HepG2 (cell line): ENCODE data around the gene C16orf90. TPM values are rescaled to one million over a fixed set of nuclear protein-coding genes. Genes with fewer than 3 reads are reported as not detected.

ENCODE experiments used
- AGO2 ChIP-seq: fragments of 200-400 bp; formaldehyde crosslinking; optimal IDR thresholded peaks from 2 replicates; pipeline ENCODE3; 2017; ENCODE audit warnings: mild to moderate bottlenecking, low read depth, low read length, moderate library complexity
- ARHGAP35 ChIP-seq: sonication (generic); formaldehyde crosslinking; IDR thresholded peaks from 2 replicates; pipeline ENCODE4 v1.9.0; 2022; ENCODE audit warnings: mild to moderate bottlenecking, inconsistent platforms, moderate library complexity, missing genetic modification reagents, borderline replicate concordance
- ARID4A ChIP-seq: sonication (generic); formaldehyde crosslinking; IDR thresholded peaks from 2 replicates; pipeline ENCODE4 v1.5.0; 2020; ENCODE audit warnings: mild to moderate bottlenecking, missing genetic modification reagents, borderline replicate concordance
- BCL6 ChIP-seq: IDR thresholded peaks from 2 replicates; pipeline ENCODE4 v1.6.1; 2016; ENCODE audit warnings: missing genetic modification reagents, missing compliant biosample characterization
- HDAC1 ChIP-seq: sonication (generic); formaldehyde crosslinking; IDR thresholded peaks from 2 replicates; pipeline ENCODE4 v1.5.1; 2020; ENCODE audit warnings: mild to moderate bottlenecking, missing genetic modification reagents
- HDAC2 ChIP-seq: sonication (generic); formaldehyde crosslinking; IDR thresholded peaks from 2 replicates; pipeline ENCODE4 v1.4.0; 2020; ENCODE audit warnings: missing genetic modification reagents
- KDM2A ChIP-seq: sonication (generic); formaldehyde crosslinking; IDR thresholded peaks from 2 replicates; pipeline ENCODE4 v1.4.0; 2020; ENCODE audit warnings: low read depth, missing genetic modification reagents, borderline replicate concordance
- NKX3-1 ChIP-seq: sonication (generic); formaldehyde crosslinking; IDR thresholded peaks from 2 replicates; pipeline ENCODE4 v1.5.0; 2020; ENCODE audit warnings: missing genetic modification reagents
- SP4 ChIP-seq: sonication (generic); formaldehyde crosslinking; IDR thresholded peaks from 2 replicates; pipeline ENCODE4 v1.8.1; 2023; ENCODE audit warnings: mild to moderate bottlenecking, missing genetic modification reagents
- TEAD3 ChIP-seq: optimal IDR thresholded peaks from 2 replicates; pipeline ENCODE3; 2016; ENCODE audit warnings: borderline replicate concordance
- ZNF12 ChIP-seq: sonication (generic); formaldehyde crosslinking; IDR thresholded peaks from 2 replicates; pipeline ENCODE4 v1.5.0; 2020; ENCODE audit warnings: missing genetic modification reagents
- ZNF296 ChIP-seq: sonication (generic); formaldehyde crosslinking; conservative IDR thresholded peaks from 2 replicates; pipeline ENCODE4 v1.5.0; 2020; ENCODE audit warnings: mild to moderate bottlenecking, missing genetic modification reagents
- ZNF446 ChIP-seq: sonication (generic); formaldehyde crosslinking; IDR thresholded peaks from 2 replicates; pipeline ENCODE4 v1.5.0; 2020; ENCODE audit warnings: mild to moderate bottlenecking, missing genetic modification reagents
- ZNF451 ChIP-seq: sonication (generic); formaldehyde crosslinking; IDR thresholded peaks from 2 replicates; pipeline ENCODE4 v1.5.0; 2020; ENCODE audit warnings: mild to moderate bottlenecking, missing genetic modification reagents
- ZNF562 ChIP-seq: sonication (generic); formaldehyde crosslinking; IDR thresholded peaks from 2 replicates; pipeline ENCODE4 v1.8.0; 2022; ENCODE audit warnings: missing genetic modification reagents, borderline replicate concordance
- polyA plus RNA-seq, 8 experiments: library from polyadenylated mRNA; depleted of rRNA in 3 of 8; stranded (reverse) in 7 of 8; unstranded in 1 of 8; fragments of >200 nt; fragmentation: Illumina TruSeq in 4 of 8; extraction: Trizol in 4 of 8; gene quantifications; 2 replicates each; pipeline versions ENCODE4 v1.2.1 to v1.2.3, GENCODE V29; 2011 to 2016; ENCODE audit warnings: low read depth in 4 of 8, missing spikeins in 1 of 8, mixed read lengths in 1 of 8; ENCODE audit not compliant: insufficient read depth in 1 of 8
- total RNA-seq, 5 experiments: library from RNA; depleted of rRNA; stranded (reverse); fragments of >200 nt; fragmentation: Illumina TruSeq; extraction: Trizol; gene quantifications; 2 replicates each; pipeline ENCODE4 v1.2.3, GENCODE V29; 2016; ENCODE audit warnings: low read depth in 1 of 5
- TF ChIP-seq, protein P1 (sequence below): sonication (generic); formaldehyde crosslinking; IDR thresholded peaks from 2 replicates; pipeline ENCODE4 v1.4.0; 2020; ENCODE audit warnings: mild to moderate bottlenecking, missing genetic modification reagents
- TF ChIP-seq, protein P2 (sequence below): sonication (generic); formaldehyde crosslinking; IDR thresholded peaks from 2 replicates; pipeline ENCODE4 v1.4.0; 2020; ENCODE audit warnings: missing genetic modification reagents
- TF ChIP-seq, protein P3 (sequence below): sonication (generic); formaldehyde crosslinking; conservative IDR thresholded peaks from 2 replicates; pipeline ENCODE4 v1.8.0; 2022; ENCODE audit warnings: mild to moderate bottlenecking, moderate library complexity, missing genetic modification reagents
- TF ChIP-seq, protein P4 (sequence below): sonication (generic); formaldehyde crosslinking; IDR thresholded peaks from 2 replicates; pipeline ENCODE4 v1.4.0; 2020; ENCODE audit warnings: missing genetic modification reagents, mild to moderate bottlenecking, borderline replicate concordance

Gene C16orf90
- total and polyA plus RNA-seq, 2 of the 13 experiments (the other 11 are each of a cell fraction or from before 2014, with no cell fraction given) = not detected

DNA sequence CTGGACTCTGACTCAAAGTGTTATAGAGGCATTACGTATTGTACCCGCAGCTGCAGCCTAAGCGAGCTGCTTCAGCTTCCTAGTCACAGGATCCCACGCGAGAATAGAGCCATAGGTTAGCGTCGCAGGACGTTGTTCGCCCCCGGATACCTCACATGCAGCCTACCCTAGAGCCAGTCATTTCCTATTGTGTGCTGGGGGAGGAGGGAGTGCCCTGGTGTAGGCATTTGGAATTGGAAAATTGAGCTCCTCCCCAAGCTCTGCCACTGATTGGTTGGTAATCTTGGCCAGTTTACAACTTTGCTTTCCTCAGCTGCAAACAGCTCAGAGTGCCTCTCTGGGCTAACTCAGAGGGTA lies 51.3 kb downstream of the C16orf90 start (continued):
- TF ChIP-seq, protein P1, sequence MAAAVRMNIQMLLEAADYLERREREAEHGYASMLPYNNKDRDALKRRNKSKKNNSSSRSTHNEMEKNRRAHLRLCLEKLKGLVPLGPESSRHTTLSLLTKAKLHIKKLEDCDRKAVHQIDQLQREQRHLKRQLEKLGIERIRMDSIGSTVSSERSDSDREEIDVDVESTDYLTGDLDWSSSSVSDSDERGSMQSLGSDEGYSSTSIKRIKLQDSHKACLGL (CRISPR knock-in tag) = no peak
- no peak for TF ChIP-seq HDAC2
- no peak for TF ChIP-seq AGO2
- TF ChIP-seq, protein P2, sequence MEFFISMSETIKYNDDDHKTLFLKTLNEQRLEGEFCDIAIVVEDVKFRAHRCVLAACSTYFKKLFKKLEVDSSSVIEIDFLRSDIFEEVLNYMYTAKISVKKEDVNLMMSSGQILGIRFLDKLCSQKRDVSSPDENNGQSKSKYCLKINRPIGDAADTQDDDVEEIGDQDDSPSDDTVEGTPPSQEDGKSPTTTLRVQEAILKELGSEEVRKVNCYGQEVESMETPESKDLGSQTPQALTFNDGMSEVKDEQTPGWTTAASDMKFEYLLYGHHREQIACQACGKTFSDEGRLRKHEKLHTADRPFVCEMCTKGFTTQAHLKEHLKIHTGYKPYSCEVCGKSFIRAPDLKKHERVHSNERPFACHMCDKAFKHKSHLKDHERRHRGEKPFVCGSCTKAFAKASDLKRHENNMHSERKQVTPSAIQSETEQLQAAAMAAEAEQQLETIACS = no peak
- TF ChIP-seq BCL6 (CRISPR knock-in tag) = 0 out of 2 replicates have a peak, but pooled peaks have one; percentile 11
- no peak for TF ChIP-seq ZNF446 (CRISPR knock-in tag)
- no peak for TF ChIP-seq SP4 (CRISPR knock-in tag)
- TF ChIP-seq NKX3-1 (CRISPR knock-in tag) = no peak
- peak; percentile 29 for TF ChIP-seq TEAD3 (CRISPR knock-in tag)
- no peak for TF ChIP-seq ARHGAP35 (CRISPR knock-in tag)
- TF ChIP-seq, protein P3, sequence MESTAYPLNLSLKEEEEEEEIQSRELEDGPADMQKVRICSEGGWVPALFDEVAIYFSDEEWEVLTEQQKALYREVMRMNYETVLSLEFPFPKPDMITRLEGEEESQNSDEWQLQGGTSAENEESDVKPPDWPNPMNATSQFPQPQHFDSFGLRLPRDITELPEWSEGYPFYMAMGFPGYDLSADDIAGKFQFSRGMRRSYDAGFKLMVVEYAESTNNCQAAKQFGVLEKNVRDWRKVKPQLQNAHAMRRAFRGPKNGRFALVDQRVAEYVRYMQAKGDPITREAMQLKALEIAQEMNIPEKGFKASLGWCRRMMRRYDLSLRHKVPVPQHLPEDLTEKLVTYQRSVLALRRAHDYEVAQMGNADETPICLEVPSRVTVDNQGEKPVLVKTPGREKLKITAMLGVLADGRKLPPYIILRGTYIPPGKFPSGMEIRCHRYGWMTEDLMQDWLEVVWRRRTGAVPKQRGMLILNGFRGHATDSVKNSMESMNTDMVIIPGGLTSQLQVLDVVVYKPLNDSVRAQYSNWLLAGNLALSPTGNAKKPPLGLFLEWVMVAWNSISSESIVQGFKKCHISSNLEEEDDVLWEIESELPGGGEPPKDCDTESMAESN = no peak
- TF ChIP-seq ZNF451 (CRISPR knock-in tag) = 0 out of 2 replicates have a peak, but pooled peaks have one; percentile 27
- 0 out of 2 replicates have a peak, but pooled peaks have one; percentile 39 for TF ChIP-seq KDM2A
- TF ChIP-seq ARID4A (CRISPR knock-in tag) = 0 out of 2 replicates have a peak, but pooled peaks have one; percentile 2
- peak; percentile 33; the same call in 1 of the 2 replicates for TF ChIP-seq HDAC1 (CRISPR knock-in tag)
- TF ChIP-seq, protein P4, sequence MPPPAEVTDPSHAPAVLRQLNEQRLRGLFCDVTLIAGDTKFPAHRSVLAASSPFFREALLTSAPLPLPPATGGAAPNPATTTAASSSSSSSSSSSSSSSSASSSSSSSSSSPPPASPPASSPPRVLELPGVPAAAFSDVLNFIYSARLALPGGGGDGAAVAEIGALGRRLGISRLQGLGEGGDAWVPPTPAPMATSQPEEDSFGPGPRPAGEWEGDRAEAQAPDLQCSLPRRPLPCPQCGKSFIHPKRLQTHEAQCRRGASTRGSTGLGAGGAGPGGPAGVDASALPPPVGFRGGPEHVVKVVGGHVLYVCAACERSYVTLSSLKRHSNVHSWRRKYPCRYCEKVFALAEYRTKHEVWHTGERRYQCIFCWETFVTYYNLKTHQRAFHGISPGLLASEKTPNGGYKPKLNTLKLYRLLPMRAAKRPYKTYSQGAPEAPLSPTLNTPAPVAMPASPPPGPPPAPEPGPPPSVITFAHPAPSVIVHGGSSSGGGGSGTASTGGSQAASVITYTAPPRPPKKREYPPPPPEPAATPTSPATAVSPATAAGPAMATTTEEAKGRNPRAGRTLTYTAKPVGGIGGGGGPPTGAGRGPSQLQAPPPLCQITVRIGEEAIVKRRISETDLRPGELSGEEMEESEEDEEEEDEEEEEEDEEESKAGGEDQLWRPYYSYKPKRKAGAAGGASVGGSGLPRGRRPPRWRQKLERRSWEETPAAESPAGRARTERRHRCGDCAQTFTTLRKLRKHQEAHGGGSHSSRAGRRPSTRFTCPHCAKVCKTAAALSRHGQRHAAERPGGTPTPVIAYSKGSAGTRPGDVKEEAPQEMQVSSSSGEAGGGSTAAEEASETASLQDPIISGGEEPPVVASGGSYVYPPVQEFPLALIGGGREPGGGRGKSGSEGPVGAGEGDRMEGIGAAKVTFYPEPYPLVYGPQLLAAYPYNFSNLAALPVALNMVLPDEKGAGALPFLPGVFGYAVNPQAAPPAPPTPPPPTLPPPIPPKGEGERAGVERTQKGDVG = no peak
- TF ChIP-seq ZNF562 (CRISPR knock-in tag) = no peak
- TF ChIP-seq ZNF296 = no peak
- TF ChIP-seq ZNF12 = no peak
